Lower lobe of right lung (tissue), 2 donors: ENCODE data around the gene NT5C1A. TPM values are rescaled to one million over a fixed set of nuclear protein-coding genes. Genes with fewer than 3 reads are reported as not detected.
A peak's percentile ranks its signal among the peaks of the same experiment; 100 is the strongest.

Experiments
- ATAC-seq, 2 donors: fragments of 200-7000 bp; cut with Tn5 transposase; one replicate each; pipeline ENCODE4 v1.9.1; 2020 to 2022; ENCODE audit warnings: mild to moderate bottlenecking in 2 of 2, moderate library complexity in 2 of 2
- DNase-seq: peaks from one replicate; pipeline ENCODE4 v3.0.0-alpha.2; 2020
- H3K27ac ChIP-seq: fragments of 200-600 bp; one replicate; pipeline ENCODE4 v1.8.0; 2022
- H3K27me3 ChIP-seq: fragments of 200-600 bp; one replicate; pipeline ENCODE4 v1.8.0; 2022; ENCODE audit warnings: low read depth
- H3K36me3 ChIP-seq: fragments of 200-600 bp; one replicate; pipeline ENCODE4 v1.8.0; 2022; ENCODE audit warnings: mild to moderate bottlenecking
- H3K4me1 ChIP-seq: fragments of 200-600 bp; one replicate; pipeline ENCODE4 v1.8.0; 2022
- H3K4me3 ChIP-seq: fragments of 200-600 bp; one replicate; pipeline ENCODE4 v1.8.0; 2022; ENCODE audit warnings: mild to moderate bottlenecking
- H3K9me3 ChIP-seq: fragments of 200-600 bp; one replicate; pipeline ENCODE4 v1.8.0; 2022
- CTCF ChIP-seq: fragments of 200-600 bp; IDR thresholded peaks from one replicate; pipeline ENCODE4 v1.8.0; 2022; ENCODE audit warnings: antibody characterized with exemption, mild to moderate bottlenecking
- intact Hi-C: fragments of 100-400 bp; cut with DNase I; formaldehyde crosslinking; loops from one replicate; pipeline ENCODE4 v1.11.0; 2022
- total RNA-seq: library from RNA; stranded (reverse); fragmentation: NEBNext Ultra II Directional; extraction: Animal tissue kit (Norgen Biotek cat#: 25700); gene quantifications from one replicate; pipeline ENCODE4 v1.2.1, GENCODE V29; 2021
- donor health status: DM: no; HTN: yes; CAD: no; lungs with severe emphysema.

The NT5C1A gene
- total RNA-seq, 1 donor from 2014 or later, result not detected

- H3K27ac ChIP-seq, result peak overlapping the region; percentile 58
- intact Hi-C loops, result no loop called here
Observed at GRCh38 chr1:39635205-39635870, 36.6 kb downstream of the NT5C1A start.

GRCh38 chr1:39633422-39633821 lies 38.5 kb downstream of the NT5C1A start:
- Histone ChIP-seq H3K4me3 (peak overlapping the region; percentile 37), H3K27ac (no peak overlapping the region), H3K27me3 (peaks cover 2% of the 10 kb centered on the region), H3K9me3 (no peaks in the 10 kb centered on the region), H3K4me1 (peaks cover 22% of the 10 kb centered on the region), H3K36me3 (peaks cover 22% of the 10 kb centered on the region)
- intact Hi-C loops, result no loop called here
- TF ChIP-seq CTCF, result no peak
- no peak for DNase-seq
- ATAC-seq, result no peak

More at GRCh38 chr1:39635205-39635870, 36.6 kb downstream of the NT5C1A start:
- Histone ChIP-seq H3K27me3 (peaks cover 4% of the 10 kb centered on the region), H3K4me3 (peak overlapping the region; percentile 23), H3K36me3 (peaks cover 11% of the 10 kb centered on the region), H3K9me3 (no peaks in the 10 kb centered on the region), H3K4me1 (peaks cover 25% of the 10 kb centered on the region)
- no peak for DNase-seq
- no peak for ATAC-seq
- TF ChIP-seq CTCF, result no peak

- ATAC-seq (peak; percentile 81 to 83), DNase-seq (peak; percentile 63)
- intact Hi-C loops, result no loop called here
- H3K4me3 ChIP-seq, result peak overlapping the region; percentile 37
- H3K27ac ChIP-seq, result peak overlapping the region; percentile 49
- H3K36me3 ChIP-seq, result peaks cover 22% of the 10 kb centered on the region
- no peaks in the 10 kb centered on the region for H3K27me3 ChIP-seq
- peaks cover 22% of the 10 kb centered on the region for H3K4me1 ChIP-seq
- H3K9me3 ChIP-seq, result no peaks in the 10 kb centered on the region
- TF ChIP-seq CTCF, result no peak
Observed at GRCh38 chr1:39632682-39633417, 39.1 kb downstream of the NT5C1A start.

GRCh38 chr1:39632323-39632681 lies 39.6 kb downstream of the NT5C1A start:
- H3K27me3 ChIP-seq, result no peaks in the 10 kb centered on the region
- H3K4me3 ChIP-seq, result peak overlapping the region; percentile 37
- intact Hi-C loops, result no loop called here
- TF ChIP-seq CTCF, result no peak
- ATAC-seq, result no peak
- H3K27ac ChIP-seq, result peak overlapping the region; percentile 49
- H3K4me1 ChIP-seq, result peaks cover 22% of the 10 kb centered on the region
- H3K9me3 ChIP-seq, result no peaks in the 10 kb centered on the region
- H3K36me3 ChIP-seq, result peaks cover 24% of the 10 kb centered on the region
- no peak for DNase-seq

GRCh38 chr1:39631361-39632322 lies 40.3 kb downstream of the NT5C1A start:
- Histone ChIP-seq H3K27ac (no peak overlapping the region), H3K4me3 (peak overlapping the region; percentile 37), H3K4me1 (peaks cover 21% of the 10 kb centered on the region), H3K36me3 (peaks cover 31% of the 10 kb centered on the region), H3K27me3 (no peaks in the 10 kb centered on the region), H3K9me3 (no peaks in the 10 kb centered on the region)
- intact Hi-C loops, result no loop called here
- DNase-seq (no peak), ATAC-seq (no peak)
- TF ChIP-seq CTCF, result no peak
